DMS79 treated with DMSO at 0.1 percent for 48 hours (cell line): ENCODE data around the gene PELI2.

Source experiments
- DNase-seq: peaks from one replicate; lab custom pipeline; 2025; lab: John Stamatoyannopoulos, UW

PELI2 gene

DNA sequence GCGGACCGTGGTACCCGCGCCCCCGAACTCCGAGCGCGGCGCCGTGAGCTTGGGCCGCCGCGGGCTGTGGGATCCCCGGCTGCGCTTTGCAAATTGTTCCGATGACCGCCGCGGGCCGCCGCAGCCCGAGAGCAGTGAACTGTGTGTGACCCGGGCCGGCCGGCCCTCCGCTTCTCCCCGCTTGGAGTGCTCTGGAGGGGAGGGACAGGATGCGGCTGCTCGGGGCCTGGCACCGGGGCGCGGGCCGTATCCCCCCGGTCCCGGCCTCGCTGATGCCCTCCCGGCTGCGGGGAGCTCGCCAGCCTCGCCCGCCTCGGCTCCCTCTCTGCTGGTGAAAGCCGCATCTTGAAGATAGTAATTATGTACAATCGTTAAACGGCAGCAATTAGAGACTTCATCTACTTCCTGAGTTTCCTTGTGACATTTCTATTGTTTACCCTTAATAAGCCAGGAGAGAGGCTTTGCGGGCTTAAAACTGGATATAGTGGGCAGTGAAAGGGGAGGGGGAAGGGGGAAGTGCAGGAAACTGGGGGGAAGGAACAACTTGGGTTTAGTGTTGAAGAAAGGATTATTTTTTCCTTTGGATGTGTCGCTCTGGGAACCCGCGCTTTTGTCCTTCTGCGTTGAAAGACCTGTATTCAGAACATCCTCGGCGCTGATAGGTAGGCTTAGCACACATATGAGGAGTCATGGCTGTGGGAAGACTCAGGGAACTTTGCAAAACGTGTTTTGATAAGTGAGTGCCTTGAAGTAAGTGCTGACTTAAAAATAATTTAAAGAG is 1.2 kb downstream of the PELI2 start:
- peak; percentile 82 for DNase-seq

DNA sequence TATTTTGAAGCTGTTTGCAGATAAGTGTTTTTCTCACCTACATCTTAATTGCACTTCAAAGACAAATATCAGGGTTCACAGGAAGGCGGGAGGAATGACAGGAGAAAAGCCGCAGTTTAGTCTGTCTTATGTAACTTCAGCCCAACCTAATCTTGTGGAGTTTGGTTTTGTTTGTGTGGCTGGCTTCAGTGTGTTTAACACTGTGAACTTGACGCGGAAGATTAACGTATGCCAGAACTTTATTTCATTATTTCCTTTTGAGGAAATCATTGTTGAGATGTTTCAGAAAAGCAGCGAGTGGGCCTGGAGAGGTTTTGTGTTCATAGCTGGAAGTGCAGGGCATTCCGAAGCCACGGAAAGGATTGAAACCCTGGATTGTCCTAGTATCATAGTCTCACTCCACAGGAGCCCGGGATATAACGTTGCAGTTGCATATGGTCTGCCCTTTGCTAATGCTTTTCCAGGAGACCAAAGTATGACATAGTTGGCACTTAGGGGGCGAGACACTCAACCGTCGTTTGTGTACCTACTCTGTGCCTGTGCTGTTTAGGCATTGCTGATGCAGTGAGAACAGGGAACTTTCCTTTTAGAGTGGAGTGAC is 2.0 kb downstream of the PELI2 start:
- peak; percentile 71 for DNase-seq

DNA sequence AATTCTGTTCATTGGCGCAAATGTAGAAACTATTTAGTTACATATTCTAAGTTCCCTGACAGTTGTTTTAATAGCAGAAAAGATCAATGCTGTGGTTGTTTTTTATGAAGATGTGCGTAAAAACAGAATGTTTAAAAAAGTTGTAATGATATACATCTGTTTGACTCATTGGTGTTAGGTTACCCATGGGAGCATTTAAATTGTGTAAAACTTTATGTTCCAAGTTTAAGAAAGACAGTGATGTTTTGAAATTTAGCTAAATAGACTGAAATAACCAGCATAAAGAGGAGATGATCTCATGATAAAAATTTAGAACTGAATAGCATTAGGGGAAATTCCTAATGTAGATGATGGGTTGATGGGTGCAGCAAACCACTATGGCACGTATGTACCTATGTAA is 3.6 kb downstream of the PELI2 start:
- DNase-seq, result no peak

DNA sequence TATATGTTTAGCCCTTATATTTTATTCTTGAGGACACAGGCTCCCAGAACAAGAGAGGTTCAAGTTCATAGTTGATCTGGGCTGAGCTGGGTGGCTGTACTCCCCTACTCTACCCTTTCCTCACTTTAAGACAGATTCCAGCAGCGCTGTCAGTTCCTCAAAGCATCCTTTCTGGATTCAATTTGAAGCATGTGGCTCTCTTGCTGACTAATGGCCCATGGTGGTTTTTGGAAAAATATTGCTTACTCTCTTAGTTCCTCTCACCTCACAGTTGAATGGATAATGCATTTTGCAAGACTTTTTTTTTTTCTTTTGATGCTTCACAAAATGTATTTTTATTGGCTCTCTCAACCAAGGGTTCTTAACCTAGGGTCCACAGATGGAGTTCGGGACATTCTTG is 4.1 kb downstream of the PELI2 start:
- peak; percentile 33 for DNase-seq

DNA sequence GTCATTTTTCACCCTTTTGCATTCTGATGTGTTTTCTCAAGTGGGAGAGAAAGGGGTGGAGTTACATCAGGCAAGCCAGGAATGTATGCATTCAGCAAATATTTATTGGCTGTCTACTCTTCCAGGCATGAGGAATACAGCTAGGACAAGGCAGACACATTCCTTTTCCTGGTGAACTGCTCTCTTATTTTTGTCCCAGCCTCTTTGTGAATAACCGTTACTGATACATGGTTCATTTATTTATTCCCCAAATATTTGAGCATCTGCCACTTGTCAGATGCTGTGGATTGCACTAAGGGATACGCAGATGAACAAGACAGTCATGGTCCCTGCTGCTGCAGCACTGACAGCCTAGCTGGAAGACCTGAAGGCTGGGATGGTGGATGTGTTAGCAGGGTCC is 6.1 kb downstream of the PELI2 start:
- DNase-seq, result no peak

DNA sequence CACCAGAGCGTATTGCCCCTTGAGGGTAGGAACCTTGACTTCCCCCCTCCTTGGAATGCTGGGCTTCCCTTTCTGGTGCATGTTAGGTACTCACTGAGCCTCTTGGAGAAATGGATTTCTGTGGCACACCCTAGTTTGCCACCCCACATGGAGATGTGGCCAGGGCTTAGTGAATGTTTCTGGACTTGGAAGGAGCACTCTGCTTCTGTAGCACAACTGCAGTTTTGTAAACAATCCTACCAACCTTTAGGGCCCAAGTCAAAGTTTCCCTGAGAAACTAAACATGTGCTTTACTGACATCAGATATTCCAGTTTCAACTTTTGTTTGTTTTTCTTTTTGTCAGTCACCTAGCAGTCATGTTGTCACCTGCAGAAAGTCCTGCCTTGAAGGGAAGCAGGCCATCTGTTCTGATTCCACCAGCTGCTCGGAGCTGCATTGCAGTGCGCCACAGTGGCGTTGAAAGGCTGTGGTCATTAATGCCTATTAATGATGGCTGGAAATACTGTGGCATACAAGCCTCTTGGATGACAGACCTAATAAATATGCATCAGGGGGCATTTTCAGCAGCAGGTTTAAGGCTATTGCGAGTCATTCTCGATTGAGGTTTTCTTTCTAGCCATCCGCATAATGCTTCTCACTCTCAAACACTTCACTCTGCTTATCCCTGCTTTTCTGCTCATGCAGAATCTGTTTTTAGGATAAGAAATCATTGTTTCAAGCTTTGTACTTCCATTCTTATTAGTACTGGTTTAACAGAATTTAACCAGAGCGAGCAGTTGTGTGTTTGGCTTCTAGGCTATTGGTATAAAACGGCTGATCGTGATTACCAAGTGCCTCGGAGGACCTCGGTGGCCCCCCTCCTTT is 7.8 kb downstream of the PELI2 start:
- DNase-seq, result peak; percentile 91

DNA sequence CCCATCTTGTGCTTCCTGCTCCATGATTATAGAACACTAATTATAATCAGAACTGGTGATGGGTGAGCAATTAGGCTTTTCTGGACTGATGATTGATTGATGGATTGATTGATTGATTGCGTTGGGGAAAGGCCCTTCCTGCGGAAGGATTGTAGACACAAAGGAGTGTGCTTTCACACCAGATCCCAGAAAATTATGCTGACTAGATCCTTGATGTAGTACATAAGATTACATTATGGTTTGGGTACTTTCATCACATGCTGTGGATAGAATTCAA is 8.4 kb downstream of the PELI2 start:
- no peak for DNase-seq

DNA sequence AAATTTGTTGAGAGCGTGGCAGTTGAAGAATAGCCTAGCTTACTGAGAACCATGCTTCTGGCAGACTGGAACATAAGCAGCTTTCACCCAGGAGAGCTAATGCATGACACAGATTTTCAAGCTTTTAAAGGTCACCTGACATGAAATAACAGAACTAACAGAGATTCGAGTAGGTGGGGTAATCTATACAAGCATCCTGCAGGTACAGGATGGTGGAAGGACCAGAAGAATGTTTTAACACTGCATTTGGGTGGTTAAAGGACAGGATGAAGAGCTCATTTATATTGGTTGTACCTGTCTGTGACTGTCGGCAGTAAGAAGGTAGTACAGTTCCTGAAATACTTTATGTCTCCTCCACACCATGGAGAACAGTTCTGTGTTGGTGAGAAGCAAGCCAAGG is 8.9 kb downstream of the PELI2 start:
- peak; percentile 64 for DNase-seq

DNA sequence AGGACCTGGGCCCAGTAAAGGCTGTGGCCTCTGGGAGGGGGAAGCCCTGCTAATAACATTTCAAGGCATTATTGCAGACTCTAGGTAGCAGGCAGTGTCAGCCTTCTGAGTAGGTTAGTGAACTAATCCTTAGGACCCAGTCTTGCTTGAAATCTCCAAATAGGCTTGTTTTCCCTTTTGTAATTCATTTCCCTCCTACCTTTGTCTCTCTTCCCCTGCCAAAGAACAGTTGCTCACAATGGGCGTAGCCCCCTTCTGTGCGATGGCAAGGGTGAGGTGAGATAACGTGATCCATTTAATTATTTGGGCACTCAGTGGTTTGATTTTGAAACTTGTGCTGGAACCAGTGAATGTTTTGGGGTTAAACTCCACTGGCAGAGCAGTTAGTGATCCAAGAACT is 10.9 kb downstream of the PELI2 start:
- no peak for DNase-seq

DNA sequence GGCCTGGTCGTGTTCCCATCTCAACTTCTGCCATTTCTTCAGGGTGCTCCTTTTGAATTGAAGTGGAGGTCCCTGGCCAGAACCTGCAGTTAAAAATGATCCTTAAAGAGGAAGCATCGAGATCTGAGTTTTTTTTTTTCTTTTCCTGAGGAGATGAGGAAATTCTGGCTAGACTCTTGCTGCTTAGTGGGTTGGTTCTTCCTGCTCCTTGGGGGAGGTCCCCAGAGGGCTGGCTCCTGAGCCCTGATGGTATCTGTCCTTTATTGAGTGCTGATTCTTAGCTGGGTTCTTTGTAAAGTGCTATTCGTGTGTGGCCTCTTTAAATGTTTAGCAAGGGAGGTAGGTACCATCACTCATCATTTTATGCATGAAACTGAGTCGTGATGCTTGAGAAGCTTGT is 11.7 kb downstream of the PELI2 start:
- no peak for DNase-seq

DNA sequence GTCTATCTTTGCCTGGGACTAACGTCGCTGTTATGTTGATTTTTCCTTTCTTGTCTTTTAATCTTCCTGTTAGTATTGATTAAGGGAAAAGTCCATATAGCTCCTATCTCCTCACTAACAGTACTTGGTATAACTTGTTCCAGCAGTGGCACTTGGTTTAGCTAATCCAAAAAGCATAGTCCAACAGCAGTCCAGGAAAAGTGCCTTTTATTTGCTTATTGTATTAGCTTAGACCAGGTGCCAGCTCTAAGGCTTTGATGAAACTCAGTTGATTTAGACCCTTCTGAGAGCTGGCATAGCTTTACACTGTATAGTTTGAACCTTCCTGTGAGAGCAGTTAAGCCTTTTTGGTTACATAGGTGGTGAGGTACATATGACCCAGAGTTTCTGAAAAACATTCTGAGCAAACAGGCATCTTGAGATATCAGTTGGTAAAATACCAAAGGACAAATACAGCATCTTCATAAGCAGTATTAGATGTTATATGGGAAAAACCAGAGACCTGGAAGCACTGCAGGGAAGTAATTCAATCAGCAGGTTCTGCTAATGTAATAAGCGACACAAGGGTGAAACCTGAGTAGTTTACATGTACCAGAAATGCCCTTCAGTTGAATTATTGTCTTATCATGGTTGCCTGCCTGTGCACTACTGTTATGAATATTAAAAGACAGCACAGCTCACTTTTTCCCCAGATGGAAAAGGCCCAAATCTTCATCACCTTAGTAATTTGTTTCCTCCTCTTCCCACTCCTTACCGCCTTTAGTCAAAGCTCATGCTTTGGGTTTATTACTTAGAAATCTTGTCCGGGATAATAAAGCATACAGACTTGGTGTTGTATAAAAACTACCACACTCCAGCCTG is 13.0 kb downstream of the PELI2 start:
- DNase-seq, result peak; percentile 76

DNA sequence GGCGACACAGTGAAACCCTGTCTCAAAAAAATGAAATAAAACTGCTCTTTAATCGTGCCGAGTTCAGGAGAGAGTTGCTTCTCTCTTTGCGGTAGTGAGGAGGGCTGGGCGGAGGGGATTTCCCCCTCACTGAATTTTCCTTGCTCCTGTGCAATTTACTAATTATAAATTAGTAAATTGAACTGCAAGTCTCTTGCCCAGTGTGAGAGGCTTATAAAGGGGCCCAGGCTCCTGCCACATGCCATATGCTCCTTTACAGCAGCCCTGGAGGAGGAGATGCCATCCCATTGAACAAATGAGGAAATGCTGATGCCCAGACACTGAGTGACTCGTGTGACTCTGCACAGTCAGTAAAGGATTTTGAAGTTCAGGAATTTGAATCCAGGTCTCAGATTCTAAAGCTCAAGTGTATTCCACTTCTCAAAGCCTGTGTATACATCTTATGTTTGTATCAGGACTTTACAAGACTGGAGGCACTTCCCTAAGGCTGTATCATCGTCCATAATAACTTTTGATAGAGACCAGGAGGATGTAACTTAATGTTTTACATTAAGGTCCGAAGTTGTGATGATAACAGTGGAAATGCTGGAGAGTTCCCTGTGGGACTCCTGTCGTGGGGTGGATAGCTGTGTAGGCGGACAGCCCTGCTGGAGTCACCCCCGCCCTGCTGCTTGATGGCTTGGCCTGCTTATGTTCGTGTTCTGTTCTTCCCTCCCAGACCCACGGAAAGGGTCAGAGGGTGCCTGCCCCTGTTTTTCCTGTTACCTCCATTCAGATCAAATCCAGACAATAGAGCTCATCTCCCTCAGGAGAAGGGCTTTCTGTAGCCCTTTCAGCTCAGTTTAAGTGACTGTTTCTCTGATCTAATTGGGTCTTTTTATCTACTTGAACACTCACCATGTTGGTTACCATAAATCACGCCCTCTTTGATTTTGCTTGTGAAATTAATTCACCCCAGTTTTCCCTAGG is 13.9 kb downstream of the PELI2 start:
- DNase-seq, result no peak

DNA sequence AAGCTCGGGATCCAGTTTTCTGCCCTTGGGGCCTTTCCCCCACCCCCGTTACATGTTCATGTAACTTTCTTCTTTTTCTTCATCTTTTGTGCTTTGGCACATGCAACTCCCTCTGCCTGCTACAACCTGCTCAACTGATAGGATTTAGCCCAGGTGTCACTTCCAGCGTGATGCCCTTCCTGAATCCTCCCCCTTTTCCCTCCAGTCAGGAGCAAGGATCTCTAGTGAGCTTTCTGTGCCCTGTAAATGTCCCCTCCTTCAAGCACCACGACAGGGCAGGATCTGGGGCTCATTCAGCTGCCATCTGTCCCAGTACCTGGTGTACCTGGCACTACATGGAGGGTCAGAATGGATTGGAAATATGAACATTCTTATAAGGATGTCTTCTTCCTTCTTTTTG is 15.3 kb downstream of the PELI2 start:
- DNase-seq, result no peak

DNA sequence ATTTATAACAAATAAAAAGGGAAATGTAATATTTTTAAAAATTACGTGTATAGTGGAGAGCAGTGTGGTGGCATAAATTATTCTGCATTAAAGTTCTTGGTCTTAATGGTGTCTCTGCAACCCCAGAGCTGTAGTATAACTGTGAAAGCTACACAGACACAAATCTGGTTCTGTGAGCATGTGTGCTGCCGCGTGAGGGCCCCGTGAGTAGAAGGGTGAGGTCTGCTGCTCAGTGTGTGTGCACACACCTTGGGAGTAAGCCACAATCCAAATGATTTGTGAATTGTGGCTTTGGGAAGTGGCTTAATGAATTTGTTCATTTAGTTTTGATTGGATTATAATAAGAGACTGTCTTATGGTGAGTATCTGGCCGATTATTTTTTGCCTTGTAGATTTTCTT is 16.8 kb downstream of the PELI2 start:
- no peak for DNase-seq

DNA sequence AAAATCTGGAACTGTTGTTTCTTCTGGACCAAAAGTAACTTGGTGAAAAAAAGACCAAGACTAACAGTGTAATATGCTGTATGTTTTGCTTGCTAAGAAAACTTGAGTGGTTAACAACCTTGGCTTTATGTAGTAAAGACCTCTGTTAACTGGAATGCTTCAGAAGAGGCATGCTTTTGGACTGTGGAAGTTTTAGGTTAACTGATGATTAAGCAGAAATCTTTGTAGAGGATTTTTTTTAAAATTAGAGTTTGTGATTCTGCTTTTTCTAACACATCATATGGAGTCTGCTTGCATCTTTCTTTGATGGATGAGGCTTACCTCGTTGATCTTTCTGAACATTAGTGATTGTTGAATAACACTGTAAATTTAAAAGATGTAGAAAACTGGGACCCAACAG is 17.5 kb downstream of the PELI2 start:
- DNase-seq, result no peak

DNA sequence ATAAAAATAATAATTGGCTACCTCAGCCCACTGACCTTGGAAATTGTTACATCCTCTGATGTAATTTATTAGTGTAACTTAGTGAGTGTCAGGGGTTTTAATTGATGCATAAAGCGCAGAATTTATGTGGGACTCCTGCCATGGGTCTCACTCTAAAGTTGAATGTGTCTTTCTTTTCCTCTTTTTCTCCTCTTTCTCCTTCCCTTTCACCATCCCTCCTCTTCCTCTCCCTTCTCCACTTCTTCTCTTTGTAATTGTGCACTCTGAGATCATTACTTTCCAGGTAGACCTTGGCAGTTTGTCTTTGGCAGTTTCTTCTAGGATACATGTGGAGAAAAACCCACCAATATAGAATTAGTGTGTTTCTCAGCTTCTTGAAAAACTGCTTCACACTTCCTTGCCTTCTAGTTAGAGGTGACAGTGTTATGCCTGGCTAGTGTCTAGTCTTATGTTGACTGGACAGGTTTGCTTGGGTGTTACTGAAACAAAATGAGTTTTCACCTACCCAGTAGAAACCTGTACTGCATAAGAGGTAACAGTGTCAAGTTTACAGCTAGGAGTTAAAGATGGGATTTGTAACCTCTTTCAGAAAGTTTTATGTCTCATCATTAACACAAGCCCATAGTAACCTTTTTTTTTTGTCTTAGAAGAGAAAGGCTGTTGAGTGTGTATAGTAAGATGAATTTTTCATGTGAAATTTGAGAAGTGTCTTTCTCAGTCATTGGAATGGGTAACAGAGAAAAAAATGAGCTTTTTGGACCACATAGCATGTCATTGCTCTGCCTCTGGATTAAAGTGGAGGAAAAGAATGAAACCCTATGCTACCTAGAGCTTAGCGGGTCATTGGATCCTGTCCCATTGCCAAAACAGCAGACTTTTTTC is 18.6 kb downstream of the PELI2 start:
- no peak for DNase-seq

DNA sequence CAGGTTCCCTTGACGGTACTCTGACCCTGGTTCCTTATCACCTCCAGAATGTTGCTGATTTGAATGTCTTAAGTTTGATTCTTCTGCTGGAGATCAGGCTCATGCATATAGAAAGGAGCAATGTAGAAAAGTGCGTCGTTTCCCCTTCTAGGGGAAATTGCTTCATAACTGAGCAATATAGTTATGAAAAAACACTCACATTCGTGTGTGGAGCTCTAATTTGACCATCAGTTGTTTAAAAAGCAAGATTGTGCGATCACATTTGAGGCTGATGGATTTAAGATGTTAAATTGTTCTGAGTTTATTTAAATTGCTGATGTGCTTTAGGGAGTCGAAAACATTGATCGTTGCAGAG is 19.2 kb downstream of the PELI2 start:
- no peak for DNase-seq

DNA sequence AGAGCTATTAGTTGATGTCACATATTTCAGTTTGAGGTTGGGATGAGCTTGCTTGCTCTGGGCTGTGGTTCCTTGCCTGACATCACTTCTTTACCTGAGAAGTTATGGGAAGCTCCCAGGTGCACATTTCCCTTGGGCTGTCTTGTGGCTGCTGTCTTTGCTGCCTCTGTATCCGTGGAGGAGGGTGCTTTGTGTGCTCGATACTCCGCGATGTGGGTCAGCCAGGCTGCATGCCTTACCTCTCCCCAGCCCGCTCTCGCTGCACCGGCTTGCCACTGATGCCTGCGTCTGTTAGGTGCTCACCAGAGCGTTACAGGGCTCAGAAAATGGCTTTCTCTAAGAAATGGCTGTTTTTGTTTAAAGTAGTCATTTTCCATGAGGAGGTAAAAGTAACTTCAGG is 19.6 kb downstream of the PELI2 start:
- DNase-seq, result no peak

DNA sequence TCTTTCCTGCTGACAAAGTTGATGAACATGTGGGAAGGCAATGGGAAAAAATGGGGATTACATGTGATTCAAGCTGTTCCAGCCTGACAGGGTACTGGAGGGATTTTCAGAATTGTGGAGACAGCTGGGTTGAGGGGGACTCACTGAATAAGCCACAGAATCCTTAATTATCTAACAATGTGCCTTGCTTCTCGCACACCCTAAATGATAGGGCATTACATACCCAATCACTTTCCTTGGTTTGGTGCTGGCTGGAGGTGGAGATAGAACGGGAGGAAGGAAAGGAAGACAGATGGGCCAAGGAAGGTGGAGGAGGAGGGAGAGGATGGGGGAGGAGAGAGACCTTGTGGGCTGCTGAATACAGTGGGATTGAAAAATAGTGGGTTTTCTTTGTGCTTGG is 20.7 kb downstream of the PELI2 start:
- DNase-seq, result no peak

DNA sequence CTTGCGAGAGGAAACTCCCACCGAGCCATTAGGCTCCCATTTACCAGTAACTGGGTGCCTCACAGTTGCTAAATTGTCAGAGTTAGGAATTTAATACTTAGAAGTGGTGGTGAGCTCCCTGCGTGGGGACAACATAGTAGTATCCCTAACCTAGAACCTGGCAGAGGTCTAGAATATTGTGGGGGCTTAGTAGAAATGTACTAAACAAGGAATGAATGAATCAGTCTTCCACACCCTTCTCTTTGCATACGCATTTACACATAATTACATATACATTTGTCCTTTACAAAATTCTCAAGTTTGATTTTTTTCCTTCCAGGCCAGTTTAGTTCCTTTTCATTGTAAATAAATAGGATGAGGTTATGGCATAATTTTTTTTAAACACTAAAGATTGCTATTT is 24.1 kb downstream of the PELI2 start:
- no peak for DNase-seq
